Skeletal muscle cell (primary cell): ENCODE data around the gene BPIFB6.

Experiments
- DNase-seq: peaks from one replicate; pipeline ENCODE4 v3.0.0-alpha.2; 2010; ENCODE audit warnings: low read depth
- H3K4me3 ChIP-seq: 2 replicates; pipeline ENCODE4 v1.5.1; 2011; ENCODE audit warnings: low read depth, mild to moderate bottlenecking, control low read depth, low read length, moderate library complexity

Gene BPIFB6

GRCh38 chr20:33014336-33015113 lies 16.9 kb upstream of the BPIFB6 start:
- H3K4me3 ChIP-seq: no peak overlapping the region
- DNase-seq: no peak

- DNase-seq: no peak
- H3K4me3 ChIP-seq: no peak overlapping the region
Observed at GRCh38 chr20:33015114-33015484, 16.3 kb upstream of the BPIFB6 start.

GRCh38 chr20:33015700-33016580 lies 15.5 kb upstream of the BPIFB6 start:
- no peak overlapping the region for H3K4me3 ChIP-seq
- no peak for DNase-seq

- no peak overlapping the region for H3K4me3 ChIP-seq
- DNase-seq: no peak
Observed at GRCh38 chr20:33016581-33017109, 14.8 kb upstream of the BPIFB6 start.

GRCh38 chr20:33017542-33017941 lies 13.9 kb upstream of the BPIFB6 start:
- no peak overlapping the region for H3K4me3 ChIP-seq
- no peak for DNase-seq

GRCh38 chr20:33018169-33018931 lies 13.1 kb upstream of the BPIFB6 start:
- H3K4me3 ChIP-seq: no peak overlapping the region
- DNase-seq: no peak

- no peak for DNase-seq
Observed at GRCh38 chr20:33019465-33020277, 11.8 kb upstream of the BPIFB6 start.

GRCh38 chr20:33020278-33021161 lies 10.9 kb upstream of the BPIFB6 start:
- DNase-seq: no peak
- no peak overlapping the region for H3K4me3 ChIP-seq

More at GRCh38 chr20:33019465-33020277, 11.8 kb upstream of the BPIFB6 start:
- H3K4me3 ChIP-seq: no peak overlapping the region

- no peak for DNase-seq
- no peak overlapping the region for H3K4me3 ChIP-seq
Observed at GRCh38 chr20:33021879-33022278, 9.6 kb upstream of the BPIFB6 start.

- DNase-seq: no peak
- H3K4me3 ChIP-seq: no peak overlapping the region
Observed at GRCh38 chr20:33022289-33022688, 9.2 kb upstream of the BPIFB6 start.

GRCh38 chr20:33022694-33023438 lies 8.6 kb upstream of the BPIFB6 start:
- no peak for DNase-seq
- no peak overlapping the region for H3K4me3 ChIP-seq

- H3K4me3 ChIP-seq: no peak overlapping the region
- DNase-seq: no peak
Observed at GRCh38 chr20:33023439-33024242, 7.8 kb upstream of the BPIFB6 start.

- no peak for DNase-seq
- no peak overlapping the region for H3K4me3 ChIP-seq
Observed at GRCh38 chr20:33024243-33024560, 7.2 kb upstream of the BPIFB6 start.

- H3K4me3 ChIP-seq: no peak overlapping the region
- DNase-seq: no peak
Observed at GRCh38 chr20:33024609-33025317, 6.7 kb upstream of the BPIFB6 start.

GRCh38 chr20:33025318-33025876 lies 6.1 kb upstream of the BPIFB6 start:
- H3K4me3 ChIP-seq: no peak overlapping the region
- DNase-seq: no peak
